Naive thymus-derived CD8-positive, alpha-beta T cell (primary cell): Measurements from ENCODE around the gene ONECUT3. TPM values are rescaled to one million over a fixed set of nuclear protein-coding genes. Genes with fewer than 3 reads are reported as not detected.
"Not testable (repeated sequence)": the region's sequence is repeated elsewhere in the genome, so short reads cannot be mapped to it uniquely, and the experiment has no call there.

Experiments used
- ATAC-seq, 2 donors: fragments of 150-1000 bp; cut with Tn5 transposase in 1 of 2; sonication (Bioruptor Pico), chemical (Tn5 transposase) in 1 of 2; 1 replicate in 1 of 2; 2 replicates in 1 of 2; pipeline ENCODE4 v1.10.0; 2021; ENCODE audit warnings: mild to moderate bottlenecking in 2 of 2, moderate library complexity in 2 of 2
- POLR2A ChIA-PET: fragments of 350-600 bp; sonication (Branson Sonifier 250); formaldehyde crosslinking; loops from one replicate; lab custom pipeline; 2021; ENCODE audit warnings: antibody characterized with exemption; lab: Charles Lee
- DNase-seq, 10 donors: peaks; one replicate each; pipeline versions ENCODE4 v3.0.0 to v3.0.0-alpha.2; 2020 to 2022
- H3K27ac Mint-ChIP-seq, 10 donors: one replicate each; pipeline ENCODE4 v1.8.0; 2020 to 2022; ENCODE audit warnings: mild to moderate bottlenecking in 10 of 10, mixed read lengths in 10 of 10, moderate library complexity in 4 of 10, inconsistent platforms in 1 of 10
- H3K27me3 Mint-ChIP-seq, 5 donors: one replicate each; pipeline ENCODE4 v1.8.0; 2021 to 2022; ENCODE audit warnings: mixed read lengths in 5 of 5
- H3K36me3 Mint-ChIP-seq, 3 donors: one replicate each; pipeline ENCODE4 v1.8.0; 2020 to 2022; ENCODE audit warnings: mixed read lengths in 3 of 3, mild to moderate bottlenecking in 2 of 3, inconsistent platforms in 1 of 3
- H3K4me1 Mint-ChIP-seq, 4 donors: one replicate each; pipeline ENCODE4 v1.8.0; 2021 to 2022; ENCODE audit warnings: mixed read lengths in 4 of 4
- H3K4me3 Mint-ChIP-seq, 10 donors: one replicate each; pipeline ENCODE4 v1.8.0; 2020 to 2022; ENCODE audit warnings: mild to moderate bottlenecking in 10 of 10, mixed read lengths in 10 of 10, moderate library complexity in 6 of 10, inconsistent platforms in 1 of 10
- H3K9me3 Mint-ChIP-seq, 9 donors: one replicate each; pipeline ENCODE4 v1.8.0; 2020 to 2022; ENCODE audit warnings: mixed read lengths in 9 of 9, mild to moderate bottlenecking in 3 of 9, inconsistent platforms in 1 of 9, moderate library complexity in 1 of 9
- polyA plus RNA-seq, 3 donors: library from polyadenylated mRNA; unstranded; fragments of 300-500 nt; fragmentation: Illumina TruSeq; gene quantifications; one replicate each; pipeline ENCODE4 v1.2.3, GENCODE V29; 2021
- total RNA-seq, 8 experiments: library from RNA in 2 of 8; stranded (reverse) in 2 of 8; gene quantifications; one replicate each; pipeline ENCODE4 v1.2.3 and lab custom pipeline; 2021 to 2026

The ONECUT3 gene
- total RNA-seq: not detected
- polyA plus RNA-seq: not detected
- total RNA-seq (lab: John Stamatoyannopoulos, UW): 0 reads per million in 6 experiments

- POLR2A ChIA-PET: no interaction called here
- peak within 1 kb of the TSS in 4 of 10 donors; percentile 35 to 71 (median 54) for H3K4me3 Mint-ChIP-seq
- peaks cover 23 to 66% (median 29%) of the 10 kb centered on the region in 5 donors for H3K27me3 Mint-ChIP-seq
- peak within 1 kb of the TSS in 1 of 10 donors; percentile 11 for H3K27ac Mint-ChIP-seq
- no peak for DNase-seq
- H3K9me3 Mint-ChIP-seq: peaks cover 0 to 2% (median 0%) of the 10 kb centered on the region in 9 donors
- H3K4me1 Mint-ChIP-seq: peaks cover 5 to 25% (median 17%) of the 10 kb centered on the region in 4 donors
- peaks cover 0 to 6% (median 0%) of the 10 kb centered on the region in 3 donors for H3K36me3 Mint-ChIP-seq
- ATAC-seq: no peak
Observed at GRCh38 chr19:1752757-1753728, at the start of gene ONECUT3. ONECUT3 (plus strand) TSS chr19:1753506; CDS start chr19:1753663, 157 bp downstream.

- ATAC-seq (no peak), DNase-seq (no peak)
- POLR2A ChIA-PET: no interaction called here
- H3K4me3 Mint-ChIP-seq: no peak overlapping the region
- H3K36me3 Mint-ChIP-seq: peaks cover 4 to 6% (median 5%) of the 10 kb centered on the region in 3 donors
- peaks cover 0 to 23% (median 5%) of the 10 kb centered on the region in 9 donors for H3K9me3 Mint-ChIP-seq
- peaks cover 22 to 59% (median 36%) of the 10 kb centered on the region in 5 donors for H3K27me3 Mint-ChIP-seq
- H3K4me1 Mint-ChIP-seq: peaks cover 10 to 17% (median 12%) of the 10 kb centered on the region in 4 donors
- no peak overlapping the region for H3K27ac Mint-ChIP-seq
Observed at GRCh38 chr19:1704339-1704738, 49.0 kb upstream of the ONECUT3 start.

GRCh38 chr19:1705367-1705766, 47.9 kb upstream of the ONECUT3 start:
- POLR2A ChIA-PET: no interaction called here
- DNase-seq (no peak), ATAC-seq (no peak)
- peaks cover 23 to 58% (median 36%) of the 10 kb centered on the region in 5 donors for H3K27me3 Mint-ChIP-seq
- peaks cover 4 to 6% (median 5%) of the 10 kb centered on the region in 3 donors for H3K36me3 Mint-ChIP-seq
- peaks cover 0 to 23% (median 5%) of the 10 kb centered on the region in 9 donors for H3K9me3 Mint-ChIP-seq
- peaks cover 10 to 17% (median 12%) of the 10 kb centered on the region in 4 donors for H3K4me1 Mint-ChIP-seq
- H3K27ac Mint-ChIP-seq: no peak overlapping the region
- H3K4me3 Mint-ChIP-seq: no peak overlapping the region

GRCh38 chr19:1706646-1707045, 46.7 kb upstream of the ONECUT3 start:
- not testable (repeated sequence) for H3K27ac Mint-ChIP-seq, ATAC-seq

GRCh38 chr19:1707240-1707639, 46.1 kb upstream of the ONECUT3 start:
- no peak for DNase-seq
- ATAC-seq: no peak
- Mint-ChIP-seq H3K4me3 (no peak overlapping the region), H3K36me3 (peaks cover 2 to 6% (median 5%) of the 10 kb centered on the region in 3 donors), H3K27me3 (peaks cover 17 to 45% (median 23%) of the 10 kb centered on the region in 5 donors), H3K27ac (no peak overlapping the region), H3K9me3 (peaks cover 0 to 23% (median 5%) of the 10 kb centered on the region in 9 donors), H3K4me1 (peaks cover 0 to under 1% (median 0%) of the 10 kb centered on the region in 4 donors)
- POLR2A ChIA-PET: no interaction called here

More at GRCh38 chr19:1706646-1707045, 46.7 kb upstream of the ONECUT3 start:
- Mint-ChIP-seq H3K9me3 (peaks cover 0 to 23% (median 5%) of the 10 kb centered on the region in 9 donors), H3K27me3 (peaks cover 18 to 45% (median 25%) of the 10 kb centered on the region in 5 donors)
- H3K36me3 Mint-ChIP-seq, DNase-seq, H3K4me3 Mint-ChIP-seq, H3K4me1 Mint-ChIP-seq, POLR2A ChIA-PET: not testable (repeated sequence)

GRCh38 chr19:1713170-1713569, 40.1 kb upstream of the ONECUT3 start:
- H3K9me3 Mint-ChIP-seq: peaks cover 0 to 13% (median 0%) of the 10 kb centered on the region in 9 donors
- no peaks in the 10 kb centered on the region for H3K36me3 Mint-ChIP-seq
- peaks cover 21 to 49% (median 37%) of the 10 kb centered on the region in 5 donors for H3K27me3 Mint-ChIP-seq

GRCh38 chr19:1715540-1715939, 37.8 kb upstream of the ONECUT3 start:
- Mint-ChIP-seq H3K9me3 (peaks cover 0 to 13% (median 0%) of the 10 kb centered on the region in 9 donors), H3K4me1 (peaks cover 0 to 5% (median 2%) of the 10 kb centered on the region in 4 donors)

More at GRCh38 chr19:1713170-1713569, 40.1 kb upstream of the ONECUT3 start:
- ATAC-seq (no peak), DNase-seq (no peak)
- Mint-ChIP-seq H3K4me3 (no peak overlapping the region), H3K27ac (no peak overlapping the region), H3K4me1 (peaks cover 0 to 5% (median 2%) of the 10 kb centered on the region in 4 donors)
- POLR2A ChIA-PET: no interaction called here

GRCh38 chr19:1717200-1717969, 35.9 kb upstream of the ONECUT3 start:
- Mint-ChIP-seq H3K36me3 (no peaks in the 10 kb centered on the region), H3K4me1 (peaks cover 0 to 5% (median 2%) of the 10 kb centered on the region in 4 donors), H3K27ac (no peak overlapping the region), H3K4me3 (no peak overlapping the region), H3K27me3 (peaks cover 26 to 67% (median 49%) of the 10 kb centered on the region in 5 donors), H3K9me3 (peaks cover 0 to 13% (median 0%) of the 10 kb centered on the region in 9 donors)
- DNase-seq (no peak), ATAC-seq (no peak)
- POLR2A ChIA-PET: no interaction called here

More at GRCh38 chr19:1715540-1715939, 37.8 kb upstream of the ONECUT3 start:
- POLR2A ChIA-PET: no interaction called here
- ATAC-seq: no peak
- DNase-seq: no peak
- Mint-ChIP-seq H3K27me3 (peaks cover 23 to 54% (median 38%) of the 10 kb centered on the region in 5 donors), H3K27ac (no peak overlapping the region), H3K4me3 (no peak overlapping the region), H3K36me3 (no peaks in the 10 kb centered on the region)

- ATAC-seq: no peak
- peaks cover 26 to 68% (median 49%) of the 10 kb centered on the region in 5 donors for H3K27me3 Mint-ChIP-seq
Observed at GRCh38 chr19:1717970-1718264, 35.4 kb upstream of the ONECUT3 start.

GRCh38 chr19:1718420-1719291, 34.6 kb upstream of the ONECUT3 start:
- Mint-ChIP-seq H3K27me3 (peaks cover 27 to 74% (median 51%) of the 10 kb centered on the region in 5 donors), H3K4me3 (no peak overlapping the region), H3K4me1 (peaks cover 2 to 6% (median 6%) of the 10 kb centered on the region in 4 donors), H3K36me3 (no peaks in the 10 kb centered on the region), H3K9me3 (peaks cover 0 to 13% (median 0%) of the 10 kb centered on the region in 9 donors), H3K27ac (no peak overlapping the region)
- POLR2A ChIA-PET: no interaction called here
- ATAC-seq (no peak), DNase-seq (no peak)

More at GRCh38 chr19:1717970-1718264, 35.4 kb upstream of the ONECUT3 start:
- H3K36me3 Mint-ChIP-seq: no peaks in the 10 kb centered on the region
- no peak for DNase-seq
- peaks cover 0 to 13% (median 0%) of the 10 kb centered on the region in 9 donors for H3K9me3 Mint-ChIP-seq
- H3K27ac Mint-ChIP-seq: no peak overlapping the region
- peaks cover 0 to 5% (median 2%) of the 10 kb centered on the region in 4 donors for H3K4me1 Mint-ChIP-seq
- POLR2A ChIA-PET: no interaction called here
- H3K4me3 Mint-ChIP-seq: no peak overlapping the region

GRCh38 chr19:1719519-1719918, 33.8 kb upstream of the ONECUT3 start:
- H3K4me3 Mint-ChIP-seq: peak overlapping the region in 1 of 10 donors; percentile 44
- no peaks in the 10 kb centered on the region for H3K36me3 Mint-ChIP-seq
- H3K27me3 Mint-ChIP-seq: peaks cover 28 to 78% (median 51%) of the 10 kb centered on the region in 5 donors
- peaks cover 0 to 13% (median 0%) of the 10 kb centered on the region in 9 donors for H3K9me3 Mint-ChIP-seq
- ATAC-seq (no peak), DNase-seq (no peak)
- H3K27ac Mint-ChIP-seq: no peak overlapping the region
- POLR2A ChIA-PET: interaction anchor here (0.5 to 0.6 kb wide), 2 partner anchors 181 to 1074 kb away, joined by 3 read pairs; no protein-coding TSS in a partner anchor
- H3K4me1 Mint-ChIP-seq: peaks cover 2 to 7% (median 7%) of the 10 kb centered on the region in 4 donors
